Testis (tissue), 2 donors: ENCODE measurements around the gene CUBN.

Experiments
- CTCF ChIP-seq, 3 experiments: fragments of 450-650 bp in 2 of 3; fragments of 200-600 bp in 1 of 3; sonication (generic) in 1 of 3; IDR thresholded peaks; one replicate each; pipeline ENCODE4 v1.5.1; 2016 to 2019; ENCODE audit warnings: antibody characterized with exemption in 3 of 3, mild to moderate bottlenecking in 2 of 3, moderate library complexity in 1 of 3
- POLR2A ChIP-seq: fragments of 450-650 bp; IDR thresholded peaks from one replicate; pipeline ENCODE4 v1.6.1; 2017; ENCODE audit warnings: antibody characterized with exemption, mild to moderate bottlenecking, moderate library complexity

GRCh38 chr10:16835228-16835627 is 294.4 kb downstream of the CUBN start:
- TF ChIP-seq CTCF (IDR thresholded peaks at IDR 0.05) (no peak), POLR2A (no peak)
